ENCODE results near the gene HS6ST2. TPM values are rescaled to one million over a fixed set of nuclear protein-coding genes. Genes with fewer than 3 reads are reported as not detected.
A peak's percentile ranks its signal among the peaks of the same experiment; 100 is the strongest.

The HS6ST2 gene
- total RNA-seq, 1 experiment from 2014 or later, result 8.1 TPM

- Mint-ChIP-seq H3K36me3 (no peaks in the 10 kb centered on the region), H3K9me3 (no peaks in the 10 kb centered on the region), H3K27me3 (ENCODE audit: low read depth) (no peaks in the 10 kb centered on the region; the same call in 1 of the 2 replicates), H3K4me3 (no peak overlapping the region), H3K27ac (no peak overlapping the region), H3K4me1 (no peaks in the 10 kb centered on the region)
- CTCF ChIA-PET, result interaction anchor here (0.6 to 1.6 kb wide), 5 partner anchors 40 to 104 kb away, joined by 3 to 7 read pairs (median 4); no protein-coding TSS in a partner anchor
- POLR2A ChIA-PET, result no interaction called here
- DNase-seq (ENCODE audit: low spot score) (no peak), ATAC-seq (no peak)
- TF ChIP-seq NR1H2 (CRISPR knock-in tag; IDR thresholded peaks at IDR 0.05), result no peak
- TF ChIP-seq PREB (CRISPR knock-in tag; IDR thresholded peaks at IDR 0.05; ENCODE audit: borderline replicate concordance), result no peak
- TF ChIP-seq, protein P1, sequence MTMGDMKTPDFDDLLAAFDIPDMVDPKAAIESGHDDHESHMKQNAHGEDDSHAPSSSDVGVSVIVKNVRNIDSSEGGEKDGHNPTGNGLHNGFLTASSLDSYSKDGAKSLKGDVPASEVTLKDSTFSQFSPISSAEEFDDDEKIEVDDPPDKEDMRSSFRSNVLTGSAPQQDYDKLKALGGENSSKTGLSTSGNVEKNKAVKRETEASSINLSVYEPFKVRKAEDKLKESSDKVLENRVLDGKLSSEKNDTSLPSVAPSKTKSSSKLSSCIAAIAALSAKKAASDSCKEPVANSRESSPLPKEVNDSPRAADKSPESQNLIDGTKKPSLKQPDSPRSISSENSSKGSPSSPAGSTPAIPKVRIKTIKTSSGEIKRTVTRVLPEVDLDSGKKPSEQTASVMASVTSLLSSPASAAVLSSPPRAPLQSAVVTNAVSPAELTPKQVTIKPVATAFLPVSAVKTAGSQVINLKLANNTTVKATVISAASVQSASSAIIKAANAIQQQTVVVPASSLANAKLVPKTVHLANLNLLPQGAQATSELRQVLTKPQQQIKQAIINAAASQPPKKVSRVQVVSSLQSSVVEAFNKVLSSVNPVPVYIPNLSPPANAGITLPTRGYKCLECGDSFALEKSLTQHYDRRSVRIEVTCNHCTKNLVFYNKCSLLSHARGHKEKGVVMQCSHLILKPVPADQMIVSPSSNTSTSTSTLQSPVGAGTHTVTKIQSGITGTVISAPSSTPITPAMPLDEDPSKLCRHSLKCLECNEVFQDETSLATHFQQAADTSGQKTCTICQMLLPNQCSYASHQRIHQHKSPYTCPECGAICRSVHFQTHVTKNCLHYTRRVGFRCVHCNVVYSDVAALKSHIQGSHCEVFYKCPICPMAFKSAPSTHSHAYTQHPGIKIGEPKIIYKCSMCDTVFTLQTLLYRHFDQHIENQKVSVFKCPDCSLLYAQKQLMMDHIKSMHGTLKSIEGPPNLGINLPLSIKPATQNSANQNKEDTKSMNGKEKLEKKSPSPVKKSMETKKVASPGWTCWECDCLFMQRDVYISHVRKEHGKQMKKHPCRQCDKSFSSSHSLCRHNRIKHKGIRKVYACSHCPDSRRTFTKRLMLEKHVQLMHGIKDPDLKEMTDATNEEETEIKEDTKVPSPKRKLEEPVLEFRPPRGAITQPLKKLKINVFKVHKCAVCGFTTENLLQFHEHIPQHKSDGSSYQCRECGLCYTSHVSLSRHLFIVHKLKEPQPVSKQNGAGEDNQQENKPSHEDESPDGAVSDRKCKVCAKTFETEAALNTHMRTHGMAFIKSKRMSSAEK (CRISPR knock-in tag; IDR thresholded peaks at IDR 0.05; ENCODE audit: borderline replicate concordance), result no peak
These were observed 322.3 kb downstream of the HS6ST2 start for GRCh38 chrX:132636080-132636479.

GRCh38 chrX:132634521-132634920 is 323.9 kb downstream of the HS6ST2 start:
- POLR2A ChIA-PET, result no interaction called here
- Mint-ChIP-seq H3K4me1 (no peaks in the 10 kb centered on the region), H3K36me3 (no peaks in the 10 kb centered on the region), H3K27me3 (ENCODE audit: low read depth) (no peaks in the 10 kb centered on the region; the same call in 1 of the 2 replicates), H3K27ac (no peak overlapping the region), H3K4me3 (no peak overlapping the region), H3K9me3 (no peaks in the 10 kb centered on the region)
- DNase-seq (ENCODE audit: low spot score), result no peak
- CTCF ChIA-PET, result no interaction called here
- TF ChIP-seq, protein P1 (CRISPR knock-in tag; IDR thresholded peaks at IDR 0.05; ENCODE audit: borderline replicate concordance), result no peak
- TF ChIP-seq, protein P2, sequence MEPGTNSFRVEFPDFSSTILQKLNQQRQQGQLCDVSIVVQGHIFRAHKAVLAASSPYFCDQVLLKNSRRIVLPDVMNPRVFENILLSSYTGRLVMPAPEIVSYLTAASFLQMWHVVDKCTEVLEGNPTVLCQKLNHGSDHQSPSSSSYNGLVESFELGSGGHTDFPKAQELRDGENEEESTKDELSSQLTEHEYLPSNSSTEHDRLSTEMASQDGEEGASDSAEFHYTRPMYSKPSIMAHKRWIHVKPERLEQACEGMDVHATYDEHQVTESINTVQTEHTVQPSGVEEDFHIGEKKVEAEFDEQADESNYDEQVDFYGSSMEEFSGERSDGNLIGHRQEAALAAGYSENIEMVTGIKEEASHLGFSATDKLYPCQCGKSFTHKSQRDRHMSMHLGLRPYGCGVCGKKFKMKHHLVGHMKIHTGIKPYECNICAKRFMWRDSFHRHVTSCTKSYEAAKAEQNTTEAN (CRISPR knock-in tag; IDR thresholded peaks at IDR 0.05), result no peak
- TF ChIP-seq GTF2I (CRISPR knock-in tag; conservative IDR thresholded peaks at IDR 0.05), result no peak
- TF ChIP-seq RELA (CRISPR knock-in tag; IDR thresholded peaks at IDR 0.05; ENCODE audit: borderline replicate concordance), result no peak
- no peak for ATAC-seq

GRCh38 chrX:132631579-132632232 is 326.7 kb downstream of the HS6ST2 start:
- CTCF ChIA-PET, result interaction anchor here (0.6 to 2.4 kb wide), 15 partner anchors 11 to 790 kb away, joined by 3 to 15 read pairs (median 4); no protein-coding TSS in a partner anchor
- no peak for DNase-seq (ENCODE audit: low spot score)
- Mint-ChIP-seq H3K27me3 (ENCODE audit: low read depth) (no peaks in the 10 kb centered on the region; the same call in 1 of the 2 replicates), H3K4me1 (no peaks in the 10 kb centered on the region), H3K9me3 (no peaks in the 10 kb centered on the region), H3K36me3 (no peaks in the 10 kb centered on the region), H3K27ac (no peak overlapping the region), H3K4me3 (no peak overlapping the region)
- peak; percentile 60; the same call in 1 of the 2 replicates for ATAC-seq
- POLR2A ChIA-PET, result interaction anchor here (0.7 kb wide), 1 partner anchor 413 kb away, joined by 3 read pairs; the partner anchor contains the start of gene RAP2C
- TF ChIP-seq RORB (CRISPR knock-in tag; IDR thresholded peaks at IDR 0.05), result no peak
- TF ChIP-seq GRHL2 (CRISPR knock-in tag; IDR thresholded peaks at IDR 0.05; ENCODE audit: insufficient replicate concordance, severe bottlenecking), result no peak
- no peak for TF ChIP-seq KAT7 (CRISPR knock-in tag; IDR thresholded peaks at IDR 0.05; ENCODE audit: borderline replicate concordance)
- TF ChIP-seq, protein P3, sequence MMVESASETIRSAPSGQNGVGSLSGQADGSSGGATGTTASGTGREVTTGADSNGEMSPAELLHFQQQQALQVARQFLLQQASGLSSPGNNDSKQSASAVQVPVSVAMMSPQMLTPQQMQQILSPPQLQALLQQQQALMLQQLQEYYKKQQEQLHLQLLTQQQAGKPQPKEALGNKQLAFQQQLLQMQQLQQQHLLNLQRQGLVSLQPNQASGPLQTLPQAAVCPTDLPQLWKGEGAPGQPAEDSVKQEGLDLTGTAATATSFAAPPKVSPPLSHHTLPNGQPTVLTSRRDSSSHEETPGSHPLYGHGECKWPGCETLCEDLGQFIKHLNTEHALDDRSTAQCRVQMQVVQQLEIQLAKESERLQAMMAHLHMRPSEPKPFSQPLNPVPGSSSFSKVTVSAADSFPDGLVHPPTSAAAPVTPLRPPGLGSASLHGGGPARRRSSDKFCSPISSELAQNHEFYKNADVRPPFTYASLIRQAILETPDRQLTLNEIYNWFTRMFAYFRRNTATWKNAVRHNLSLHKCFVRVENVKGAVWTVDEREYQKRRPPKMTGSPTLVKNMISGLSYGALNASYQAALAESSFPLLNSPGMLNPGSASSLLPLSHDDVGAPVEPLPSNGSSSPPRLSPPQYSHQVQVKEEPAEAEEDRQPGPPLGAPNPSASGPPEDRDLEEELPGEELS (CRISPR knock-in tag; IDR thresholded peaks at IDR 0.05), result no peak
- no peak for TF ChIP-seq ATF6 (CRISPR knock-in tag; IDR thresholded peaks at IDR 0.05)
- no peak for TF ChIP-seq MYBL2 (CRISPR knock-in tag; IDR thresholded peaks at IDR 0.05)
- TF ChIP-seq NR3C1 (CRISPR knock-in tag; conservative IDR thresholded peaks at IDR 0.05; ENCODE audit: low read depth), result no peak

Data from WTC11 (cell line).